GM18873 (cell line): ENCODE data around the gene JDP2.

Source experiments
- ATAC-seq: cut with Tn5 transposase; IDR thresholded peaks from one replicate; pipeline ENCODE4 v1.9.1; 2021; ENCODE audit warnings: mild to moderate bottlenecking, moderate library complexity, moderate number of reproducible peaks; ENCODE audit not compliant: unreplicated experiment, low FRiP score

Gene JDP2

DNA sequence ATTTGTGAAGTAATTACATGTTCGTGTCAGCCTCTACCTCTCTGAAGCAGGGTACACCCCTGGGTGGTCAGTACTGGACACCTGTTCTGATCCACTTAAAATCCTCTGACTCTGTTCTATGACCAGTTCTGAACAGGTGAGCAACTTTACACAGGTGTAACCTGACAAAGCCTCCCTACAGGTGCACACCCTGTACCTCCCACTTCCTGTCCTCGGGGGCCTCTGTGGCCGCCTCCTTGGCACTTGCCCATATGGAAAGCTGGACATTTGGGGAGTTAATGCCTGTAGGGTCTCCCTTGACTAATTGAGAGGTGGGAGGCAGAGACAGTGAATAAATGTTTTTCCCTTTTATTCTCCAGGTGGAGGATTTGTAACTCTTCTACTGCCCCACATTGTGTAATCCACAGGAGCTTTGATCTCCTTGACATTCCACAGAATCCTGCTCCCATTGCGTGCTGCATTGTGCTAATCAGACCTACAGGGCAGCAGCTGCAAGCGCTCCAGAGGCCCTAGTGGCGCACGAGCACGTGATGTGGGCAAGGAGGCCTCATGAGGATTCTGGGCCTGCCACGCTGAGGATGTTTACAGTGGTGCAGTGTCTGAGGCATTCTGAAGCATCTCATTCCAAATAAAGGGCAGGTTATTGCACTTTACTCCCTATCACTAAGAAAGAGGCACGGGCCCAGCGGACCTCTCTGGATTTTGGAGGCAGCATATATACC is 48.6 kb downstream of the JDP2 start:
- no peak for ATAC-seq

DNA sequence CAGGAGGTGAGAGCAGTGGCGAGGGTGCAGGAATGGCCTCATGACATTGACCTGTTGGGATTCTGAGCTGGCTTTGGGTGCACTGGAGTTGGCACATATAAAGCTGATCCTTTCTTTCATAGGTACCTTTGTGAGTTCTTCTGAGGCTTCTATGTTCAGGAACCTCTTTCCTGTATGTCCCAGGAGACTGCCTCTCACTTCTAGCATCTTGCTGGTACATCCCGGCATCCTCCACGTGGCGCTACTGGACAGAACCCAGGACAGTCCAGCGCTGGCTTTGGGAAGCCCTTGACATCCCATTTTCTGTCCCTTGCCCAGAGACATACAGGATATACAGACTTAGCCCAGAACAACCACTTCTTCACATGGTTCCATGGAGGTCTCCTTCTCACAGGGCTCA is 50.1 kb downstream of the JDP2 start:
- ATAC-seq, result no peak

DNA sequence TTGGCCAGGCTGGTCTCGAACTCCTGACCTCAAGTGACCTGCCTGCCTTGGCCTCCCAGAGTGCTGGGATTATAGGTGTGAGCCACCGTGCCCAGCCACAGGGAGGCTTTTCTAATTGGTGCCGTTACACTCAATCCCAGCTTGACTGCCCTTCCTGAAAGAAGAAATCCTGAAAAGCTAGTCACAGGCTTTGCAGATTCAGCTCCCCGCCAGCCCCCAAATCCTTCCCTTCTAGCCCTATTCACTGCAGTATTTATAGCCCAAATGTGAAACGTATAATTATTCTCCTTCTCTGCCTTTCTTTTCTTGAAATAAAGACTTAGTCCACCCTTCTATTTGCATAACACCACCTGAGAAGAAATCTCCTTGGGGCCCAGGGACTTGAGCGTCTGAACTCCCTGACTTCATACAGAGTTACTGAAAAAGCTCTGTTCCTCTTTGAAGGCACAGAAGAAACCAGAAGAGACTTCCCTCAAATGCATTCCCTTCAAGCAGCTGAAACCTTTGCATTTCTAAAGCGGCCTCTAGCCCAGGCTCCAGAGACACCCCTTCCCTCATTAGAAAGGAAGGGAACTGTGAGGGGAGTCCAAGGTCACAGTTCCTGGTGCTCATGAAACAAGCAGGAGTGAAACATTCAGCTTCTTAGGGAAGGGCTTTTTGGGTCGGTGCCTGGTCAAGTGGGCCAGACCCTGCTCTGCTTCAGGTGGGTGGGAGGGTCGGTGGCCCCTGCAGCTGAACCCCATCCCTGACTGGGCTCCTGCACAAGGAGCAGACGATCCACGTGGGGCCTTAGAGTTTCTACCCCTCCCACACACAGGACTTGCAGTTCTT is 52.2 kb downstream of the JDP2 start:
- ATAC-seq, result no peak

DNA sequence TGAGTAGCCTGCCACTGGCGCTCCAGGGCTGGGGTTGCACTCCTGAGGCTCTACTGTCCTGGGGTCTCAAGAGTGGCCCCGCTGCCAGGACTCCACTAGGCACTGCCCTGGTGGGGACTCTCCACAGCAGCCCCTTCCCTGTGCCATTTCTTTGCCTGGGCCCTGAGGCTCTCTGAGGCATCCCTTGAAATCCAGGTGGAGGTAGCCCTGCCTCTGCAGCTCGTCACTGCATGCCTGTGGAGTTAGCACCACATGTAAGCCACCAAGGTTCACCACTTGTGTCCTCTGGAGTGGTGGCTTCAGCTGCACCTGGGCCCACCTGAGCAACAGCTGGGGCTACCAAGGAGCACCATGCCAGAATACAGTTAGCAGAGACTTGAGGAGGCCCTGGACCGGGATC is 54.5 kb downstream of the JDP2 start:
- no peak for ATAC-seq

DNA sequence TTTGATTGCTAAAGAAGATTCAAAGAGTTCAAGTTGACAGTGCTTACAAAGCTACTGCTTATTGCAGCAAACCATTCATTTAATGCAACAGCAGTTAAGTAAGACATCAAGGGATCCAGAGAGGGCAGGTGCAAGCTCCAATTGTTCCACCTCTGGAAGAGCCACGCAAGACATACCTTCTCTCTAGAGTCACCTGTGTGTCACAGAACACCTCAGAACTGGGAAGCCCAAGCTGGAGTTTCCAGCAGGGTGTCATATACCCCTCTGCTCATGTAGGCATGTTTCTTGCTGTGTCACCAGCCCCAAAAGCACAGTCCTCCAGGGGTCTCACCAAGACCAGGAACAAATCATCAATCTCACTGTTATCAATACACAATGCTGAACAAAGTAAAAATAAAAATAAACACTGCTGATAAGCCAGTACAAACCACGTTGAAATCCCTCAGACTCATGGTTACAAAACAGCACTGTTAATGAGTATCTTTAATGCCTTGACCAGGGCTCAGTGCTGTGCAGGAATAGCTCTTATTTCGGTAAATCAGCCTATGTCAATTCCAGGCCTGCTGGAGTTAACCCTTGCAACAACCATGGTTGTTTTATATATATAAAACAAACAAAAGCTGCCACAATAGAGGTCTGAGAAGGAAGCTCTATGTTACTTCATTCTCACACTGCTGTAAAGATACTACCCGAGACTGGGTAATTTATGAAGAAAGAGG is 57.0 kb downstream of the JDP2 start:
- ATAC-seq, result no peak

- no peak for ATAC-seq
Measured at GRCh38 chr14:75486318-75486717, 58.5 kb downstream of the JDP2 start.

DNA sequence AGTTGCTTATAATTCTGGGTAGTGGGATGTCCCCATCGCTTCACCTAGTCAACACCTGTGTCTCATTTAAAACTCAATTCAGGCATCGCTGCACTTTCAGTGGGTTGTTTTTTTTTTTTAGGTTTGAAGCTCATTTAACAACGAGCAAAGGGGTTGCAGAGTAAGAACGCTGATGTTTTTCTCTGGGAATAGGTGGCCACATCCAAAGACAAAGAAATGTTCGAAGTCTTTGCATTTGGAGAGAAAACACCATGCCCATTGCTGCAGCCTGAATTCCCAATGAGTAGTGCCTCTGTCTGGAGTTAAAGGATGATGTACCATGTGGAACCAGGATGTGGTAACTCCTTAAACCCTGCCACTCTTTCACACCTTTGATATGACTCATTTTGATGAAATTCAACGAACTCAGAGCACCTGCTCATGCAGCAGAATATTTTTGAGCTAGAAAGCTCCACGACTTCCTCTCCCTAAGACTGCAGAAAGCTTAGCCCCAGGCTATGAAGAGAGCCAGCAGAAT is 59.4 kb downstream of the JDP2 start:
- peak; percentile 61 for ATAC-seq

- no peak for ATAC-seq
Measured at GRCh38 chr14:75489480-75489837, 61.6 kb downstream of the JDP2 start.

- no peak for ATAC-seq
Measured at GRCh38 chr14:75491376-75491978, 63.7 kb downstream of the JDP2 start.

- ATAC-seq, result no peak
Measured at GRCh38 chr14:75492832-75493591, 65.2 kb downstream of the JDP2 start.

- no peak for ATAC-seq
Measured at GRCh38 chr14:75493592-75494087, 65.8 kb downstream of the JDP2 start.

GRCh38 chr14:75494896-75495295 is 67.1 kb downstream of the JDP2 start:
- ATAC-seq, result no peak

- no peak for ATAC-seq
Measured at GRCh38 chr14:75495399-75495798, 67.6 kb downstream of the JDP2 start.

DNA sequence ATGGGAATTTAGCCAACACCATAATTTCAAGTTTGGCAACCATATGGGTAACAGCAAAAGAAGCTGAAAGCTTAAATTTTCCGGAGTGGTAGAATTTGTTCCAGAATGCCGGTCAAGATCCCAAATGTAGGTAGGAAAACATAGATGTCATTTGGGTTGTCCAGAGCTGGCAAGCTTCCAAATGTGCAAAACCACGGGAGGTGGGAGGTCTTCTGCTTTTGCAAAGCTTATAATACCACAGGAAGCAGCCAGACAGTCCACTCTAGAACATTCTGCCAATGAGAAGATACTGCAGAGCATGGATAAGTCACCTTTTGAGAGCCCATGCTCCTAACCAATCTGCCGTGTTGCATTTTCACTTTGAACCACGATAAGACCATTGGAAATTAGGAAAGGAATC is 68.1 kb downstream of the JDP2 start:
- ATAC-seq, result no peak

DNA sequence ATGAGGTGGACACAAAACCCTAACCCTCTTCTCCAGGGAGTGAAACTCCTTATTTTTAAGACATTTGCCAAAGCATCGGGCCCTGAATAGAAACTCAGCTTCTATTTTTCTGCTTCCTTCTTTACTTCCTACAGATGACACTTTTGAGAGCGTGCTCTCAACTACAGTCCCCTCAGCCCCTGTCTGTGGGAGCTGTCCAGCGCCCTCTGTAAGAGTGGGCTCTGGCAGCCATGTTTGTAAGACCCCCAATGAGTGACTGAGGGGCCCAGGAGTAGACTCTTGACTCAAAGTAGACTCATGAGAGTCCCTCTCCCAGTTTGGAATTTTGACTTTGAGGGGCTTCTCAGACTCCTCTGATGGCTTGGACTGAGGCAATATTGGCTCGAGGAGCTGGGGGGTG is 68.9 kb downstream of the JDP2 start:
- ATAC-seq, result no peak

DNA sequence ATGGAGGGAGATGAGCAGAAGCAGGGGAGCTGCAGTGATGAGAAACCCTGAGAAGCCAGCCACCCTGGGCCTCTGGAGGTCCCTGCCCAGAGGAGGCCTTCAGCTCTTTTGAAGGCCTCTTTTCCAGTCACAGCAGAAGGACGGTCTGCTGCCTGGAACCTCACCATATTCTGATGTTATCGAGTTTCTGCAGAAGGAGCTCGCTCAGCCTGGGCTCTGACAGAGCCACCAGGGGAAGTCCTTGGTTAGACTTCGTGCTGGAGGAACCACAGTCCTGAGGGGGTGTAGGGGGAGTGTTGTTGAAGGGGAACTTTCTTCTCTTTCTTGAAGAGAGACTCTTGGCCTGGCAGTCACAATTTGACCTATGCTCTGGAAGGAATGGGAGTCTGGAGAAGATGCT is 69.4 kb downstream of the JDP2 start:
- no peak for ATAC-seq

- ATAC-seq, result no peak
Measured at GRCh38 chr14:75497701-75498100, 69.9 kb downstream of the JDP2 start.

DNA sequence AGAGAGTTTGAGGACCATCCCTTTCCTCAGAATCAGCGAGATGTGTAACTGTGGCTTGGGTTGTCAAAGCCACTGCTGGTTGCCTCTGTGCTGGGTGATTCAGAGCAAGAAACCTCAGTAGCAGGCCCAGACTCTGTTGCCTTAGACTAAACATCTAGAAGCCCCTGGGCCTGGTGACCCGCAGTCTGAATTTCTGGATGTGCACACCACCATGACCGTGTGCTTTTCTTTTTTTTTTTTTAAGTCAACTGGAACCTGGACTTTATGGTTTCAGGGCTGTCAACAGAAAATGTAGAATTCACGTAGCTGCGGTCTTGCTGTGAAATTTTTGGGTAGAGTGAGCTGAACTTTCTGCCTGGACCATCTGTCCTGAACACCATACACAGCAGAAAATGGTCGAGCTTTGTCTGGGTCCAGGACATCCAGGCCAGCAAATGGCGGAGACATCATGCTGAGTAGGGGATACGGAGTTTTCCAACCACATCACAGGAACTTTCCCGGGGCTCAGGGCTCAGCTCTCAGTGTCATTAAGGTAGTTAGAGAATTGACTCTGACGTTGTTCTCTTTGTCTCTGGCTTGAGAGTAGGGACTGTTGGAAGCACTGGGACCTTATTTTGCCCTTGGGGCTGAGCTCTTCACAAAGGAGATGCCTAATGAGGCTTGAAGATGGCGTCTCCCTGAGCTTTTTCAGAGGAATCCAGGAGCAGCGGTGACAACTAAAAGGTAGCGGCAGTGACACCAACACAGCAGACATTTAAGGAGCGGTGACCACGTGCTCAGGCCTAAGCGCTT is 71.5 kb downstream of the JDP2 start:
- peak; percentile 52 for ATAC-seq

- ATAC-seq, result no peak
Measured at GRCh38 chr14:75501080-75501479, 73.3 kb downstream of the JDP2 start.
